ENCODE measurements around the gene DEUP1. TPM values are rescaled to one million over a fixed set of nuclear protein-coding genes. Genes with fewer than 3 reads are reported as not detected.
"Not testable (repeated sequence)": the region's sequence is repeated elsewhere in the genome, so short reads cannot be mapped to it uniquely, and the experiment has no call there.

Gene DEUP1
- total and polyA plus RNA-seq, 3 donors from 2014 or later, result 11.7 to 22.8 (median 18.2) TPM

DNA sequence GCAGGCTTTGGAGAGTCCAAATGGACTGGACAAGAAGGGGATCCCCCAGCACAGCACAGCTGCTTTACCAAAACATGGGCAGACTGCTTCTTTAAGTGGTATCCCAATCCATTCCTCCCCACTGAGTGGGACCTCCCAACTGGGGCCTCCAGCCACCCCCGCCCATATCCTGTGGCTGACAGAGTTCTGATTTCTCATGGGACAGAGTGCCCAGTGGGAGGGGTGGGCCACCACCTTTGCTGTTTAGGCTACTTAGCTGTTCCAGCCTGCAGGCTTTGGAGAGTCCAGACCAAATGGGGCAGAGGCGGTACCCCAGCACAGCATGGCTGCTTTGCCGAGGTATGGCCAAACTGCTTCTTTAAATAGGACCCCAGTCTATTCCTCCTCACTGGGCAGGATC, 26.9 kb upstream of the DEUP1 start:
- Histone ChIP-seq H3K36me3 (ENCODE audit: low read depth, missing control alignments) (no peaks in the 10 kb centered on the region), H3K9me3 (no peaks in the 10 kb centered on the region), H3K27me3 (no peaks in the 10 kb centered on the region), H3K4me3 (no peak overlapping the region), H3K27ac (no peak overlapping the region), H3K4me1 (no peaks in the 10 kb centered on the region)
- DNase-seq, result no peak
- TF ChIP-seq POLR2A (IDR thresholded peaks at IDR 0.05), result no peak
- TF ChIP-seq, protein P1, sequence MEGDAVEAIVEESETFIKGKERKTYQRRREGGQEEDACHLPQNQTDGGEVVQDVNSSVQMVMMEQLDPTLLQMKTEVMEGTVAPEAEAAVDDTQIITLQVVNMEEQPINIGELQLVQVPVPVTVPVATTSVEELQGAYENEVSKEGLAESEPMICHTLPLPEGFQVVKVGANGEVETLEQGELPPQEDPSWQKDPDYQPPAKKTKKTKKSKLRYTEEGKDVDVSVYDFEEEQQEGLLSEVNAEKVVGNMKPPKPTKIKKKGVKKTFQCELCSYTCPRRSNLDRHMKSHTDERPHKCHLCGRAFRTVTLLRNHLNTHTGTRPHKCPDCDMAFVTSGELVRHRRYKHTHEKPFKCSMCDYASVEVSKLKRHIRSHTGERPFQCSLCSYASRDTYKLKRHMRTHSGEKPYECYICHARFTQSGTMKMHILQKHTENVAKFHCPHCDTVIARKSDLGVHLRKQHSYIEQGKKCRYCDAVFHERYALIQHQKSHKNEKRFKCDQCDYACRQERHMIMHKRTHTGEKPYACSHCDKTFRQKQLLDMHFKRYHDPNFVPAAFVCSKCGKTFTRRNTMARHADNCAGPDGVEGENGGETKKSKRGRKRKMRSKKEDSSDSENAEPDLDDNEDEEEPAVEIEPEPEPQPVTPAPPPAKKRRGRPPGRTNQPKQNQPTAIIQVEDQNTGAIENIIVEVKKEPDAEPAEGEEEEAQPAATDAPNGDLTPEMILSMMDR (IDR thresholded peaks at IDR 0.05), result no peak
- 81 to 86% methylated on average over 2 to 3 of the region's 3 CpGs for WGBS, 2 donors
- intact Hi-C loops (cut with DNase I; ENCODE audit: low total_unique reads), result no loop called here

DNA sequence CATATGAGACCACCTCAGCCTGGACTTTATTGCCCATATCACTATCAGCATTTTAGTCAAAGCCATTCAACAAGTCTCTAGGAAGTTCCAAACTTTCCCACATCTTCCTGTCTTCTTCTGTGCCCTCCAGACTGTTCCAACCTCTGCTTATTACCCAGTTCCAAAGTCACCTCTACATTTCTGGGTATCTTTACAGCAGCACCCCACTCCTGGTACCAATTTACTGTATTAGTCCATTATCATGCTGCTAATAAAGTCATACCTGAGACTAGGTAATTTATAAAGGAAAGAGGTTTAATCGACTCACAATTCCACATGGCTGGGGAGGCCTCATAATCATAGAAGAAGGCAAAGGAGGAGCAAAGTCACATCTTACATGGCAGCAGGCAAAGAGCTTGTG, 16.1 kb upstream of the DEUP1 start:
- DNase-seq; H3K4me1 ChIP-seq; H3K9me3 ChIP-seq; intact Hi-C loops (cut with DNase I; ENCODE audit: low total_unique reads); H3K36me3 ChIP-seq (ENCODE audit: low read depth, missing control alignments); H3K27me3 ChIP-seq; H3K4me3 ChIP-seq; H3K27ac ChIP-seq: not testable (repeated sequence)
- WGBS, 2 donors, result 88 to 100% methylated on average over 1 of the region's 1 CpG

DNA sequence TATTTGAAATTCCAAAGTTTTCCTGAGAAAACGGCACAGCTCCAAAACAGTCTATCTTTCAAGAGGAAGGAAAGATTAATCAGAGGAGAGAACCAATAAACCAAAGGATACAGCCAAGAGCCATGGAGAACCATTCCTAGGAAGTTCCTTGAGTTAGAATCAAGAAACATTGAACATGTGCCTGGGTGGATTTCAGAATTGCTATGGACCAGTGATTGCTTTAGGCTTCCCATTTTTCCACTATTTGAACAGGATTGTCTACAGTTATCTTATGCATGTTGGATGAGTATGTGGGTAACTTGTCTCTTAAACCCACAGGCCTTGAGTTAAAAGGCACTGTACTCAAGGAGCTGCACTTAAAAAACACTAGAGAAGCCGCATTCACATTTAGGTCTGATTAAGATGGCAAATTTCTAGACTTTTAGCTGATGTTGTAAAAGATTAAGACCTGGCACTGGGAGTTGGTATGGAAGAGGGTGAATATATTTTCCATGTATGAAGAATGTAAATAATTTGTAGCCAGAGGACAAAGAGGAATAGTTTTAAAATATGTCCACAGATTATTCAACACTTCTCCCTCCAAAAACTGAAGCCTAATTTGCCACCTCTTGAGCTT, 11.2 kb upstream of the DEUP1 start:
- H3K4me3 ChIP-seq, result no peak overlapping the region
- TF ChIP-seq, protein P1 (IDR thresholded peaks at IDR 0.05), result no peak
- no peak for TF ChIP-seq POLR2A (IDR thresholded peaks at IDR 0.05)
- intact Hi-C loops (cut with DNase I; ENCODE audit: low total_unique reads), result no loop called here
- 46 to 100% methylated on average over 2 of the region's 2 CpGs for WGBS, 2 donors
- H3K27ac ChIP-seq, result no peak overlapping the region
- H3K9me3 ChIP-seq, result no peaks in the 10 kb centered on the region
- H3K36me3 ChIP-seq (ENCODE audit: low read depth, missing control alignments), result no peaks in the 10 kb centered on the region
- H3K4me1 ChIP-seq, result no peaks in the 10 kb centered on the region
- no peaks in the 10 kb centered on the region for H3K27me3 ChIP-seq
- no peak for DNase-seq

DNA sequence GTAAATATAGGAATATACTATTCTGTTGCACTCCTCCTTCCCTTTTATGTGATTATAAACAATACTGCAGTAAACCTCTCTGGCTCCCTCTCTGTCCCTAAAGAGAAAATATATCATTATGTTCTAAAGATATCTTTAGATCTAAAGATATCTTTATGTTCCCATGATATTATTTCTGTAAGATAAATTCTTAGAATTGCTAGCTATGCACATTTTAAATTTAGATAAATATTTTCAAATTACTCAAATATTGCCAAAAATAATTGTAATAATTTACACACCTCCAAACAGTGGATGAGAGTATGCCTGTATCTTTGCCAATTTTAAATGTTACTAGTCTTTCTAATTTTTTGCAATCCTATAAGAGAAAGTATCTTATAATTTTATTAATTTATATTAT, 10.3 kb upstream of the DEUP1 start:
- Histone ChIP-seq H3K36me3 (ENCODE audit: low read depth, missing control alignments) (no peaks in the 10 kb centered on the region), H3K27me3 (no peaks in the 10 kb centered on the region), H3K4me3 (no peak overlapping the region), H3K27ac (no peak overlapping the region), H3K4me1 (peaks cover 4% of the 10 kb centered on the region), H3K9me3 (no peaks in the 10 kb centered on the region)
- intact Hi-C loops (cut with DNase I; ENCODE audit: low total_unique reads), result no loop called here
- no peak for TF ChIP-seq POLR2A (IDR thresholded peaks at IDR 0.05)
- TF ChIP-seq, protein P1 (IDR thresholded peaks at IDR 0.05), result no peak
- no peak for DNase-seq

DNA sequence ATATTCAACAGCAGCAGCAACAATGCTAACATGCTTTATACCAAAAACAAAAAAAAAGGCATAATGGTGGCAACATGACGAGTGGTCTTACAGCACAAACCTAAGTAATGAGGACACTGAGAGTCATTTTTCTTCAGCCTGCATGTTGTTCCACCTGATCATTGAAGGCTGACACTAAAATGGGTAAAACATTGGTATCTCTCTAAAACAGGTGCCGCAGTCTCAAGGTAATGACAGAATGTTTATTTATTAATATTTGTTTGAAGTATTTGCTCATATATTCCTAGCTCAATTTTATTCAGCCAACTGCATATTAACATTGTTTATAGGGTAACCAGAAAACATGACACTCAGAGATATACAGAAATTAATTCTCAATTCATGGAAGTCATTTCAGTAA, 8.3 kb upstream of the DEUP1 start:
- H3K4me3 ChIP-seq, result no peak overlapping the region
- 92 to 96% methylated on average over 2 of the region's 2 CpGs for WGBS, 2 donors
- no peak for TF ChIP-seq POLR2A (IDR thresholded peaks at IDR 0.05)
- TF ChIP-seq, protein P1 (IDR thresholded peaks at IDR 0.05), result no peak
- DNase-seq, result no peak
- H3K9me3 ChIP-seq, result no peaks in the 10 kb centered on the region
- no peaks in the 10 kb centered on the region for H3K27me3 ChIP-seq
- intact Hi-C loops (cut with DNase I; ENCODE audit: low total_unique reads), result no loop called here
- no peaks in the 10 kb centered on the region for H3K36me3 ChIP-seq (ENCODE audit: low read depth, missing control alignments)
- H3K4me1 ChIP-seq, result peaks cover 4% of the 10 kb centered on the region
- no peak overlapping the region for H3K27ac ChIP-seq

Measured in testis (tissue), 3 donors.